ENCODE results near the gene ABHD18. TPM values are rescaled to one million over a fixed set of nuclear protein-coding genes. Genes with fewer than 3 reads are reported as not detected.

The ABHD18 gene
- total RNA-seq, 1 donor from 2014 or later, result 12.4 TPM

DNA sequence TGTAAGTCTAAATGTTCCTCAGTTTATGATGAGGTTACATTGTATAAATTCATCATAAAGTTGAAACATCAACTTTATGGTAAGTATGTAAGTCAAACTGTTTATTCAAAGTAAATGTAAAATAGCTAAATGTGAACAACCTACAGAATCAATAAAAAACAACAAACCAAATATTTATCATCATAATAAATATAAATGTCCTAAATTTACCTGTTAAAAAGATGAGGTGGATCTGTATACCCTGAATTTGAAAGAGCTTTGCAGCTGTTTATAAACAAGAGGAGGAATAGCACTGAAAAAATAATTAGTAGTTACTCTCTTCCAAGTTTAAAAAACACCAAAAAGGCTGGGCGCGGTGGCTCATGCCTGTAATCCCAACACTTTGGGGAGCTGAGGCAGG is 13.7 kb downstream of the ABHD18 start:
- no peak for DNase-seq (ENCODE audit: low spot score)
- TF ChIP-seq, protein P1, sequence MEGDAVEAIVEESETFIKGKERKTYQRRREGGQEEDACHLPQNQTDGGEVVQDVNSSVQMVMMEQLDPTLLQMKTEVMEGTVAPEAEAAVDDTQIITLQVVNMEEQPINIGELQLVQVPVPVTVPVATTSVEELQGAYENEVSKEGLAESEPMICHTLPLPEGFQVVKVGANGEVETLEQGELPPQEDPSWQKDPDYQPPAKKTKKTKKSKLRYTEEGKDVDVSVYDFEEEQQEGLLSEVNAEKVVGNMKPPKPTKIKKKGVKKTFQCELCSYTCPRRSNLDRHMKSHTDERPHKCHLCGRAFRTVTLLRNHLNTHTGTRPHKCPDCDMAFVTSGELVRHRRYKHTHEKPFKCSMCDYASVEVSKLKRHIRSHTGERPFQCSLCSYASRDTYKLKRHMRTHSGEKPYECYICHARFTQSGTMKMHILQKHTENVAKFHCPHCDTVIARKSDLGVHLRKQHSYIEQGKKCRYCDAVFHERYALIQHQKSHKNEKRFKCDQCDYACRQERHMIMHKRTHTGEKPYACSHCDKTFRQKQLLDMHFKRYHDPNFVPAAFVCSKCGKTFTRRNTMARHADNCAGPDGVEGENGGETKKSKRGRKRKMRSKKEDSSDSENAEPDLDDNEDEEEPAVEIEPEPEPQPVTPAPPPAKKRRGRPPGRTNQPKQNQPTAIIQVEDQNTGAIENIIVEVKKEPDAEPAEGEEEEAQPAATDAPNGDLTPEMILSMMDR (IDR thresholded peaks at IDR 0.05; ENCODE audit: unreplicated experiment), result no peak
- no peak overlapping the region for H3K4me3 Mint-ChIP-seq (ENCODE audit: unreplicated experiment)
- H3K9me3 Mint-ChIP-seq (ENCODE audit: unreplicated experiment), result no peaks in the 10 kb centered on the region
- H3K36me3 Mint-ChIP-seq (ENCODE audit: low read depth, unreplicated experiment), result peaks cover 6% of the 10 kb centered on the region
- H3K27me3 Mint-ChIP-seq (ENCODE audit: unreplicated experiment), result no peaks in the 10 kb centered on the region
- no peaks in the 10 kb centered on the region for H3K4me1 Mint-ChIP-seq (ENCODE audit: unreplicated experiment)
- H3K27ac Mint-ChIP-seq (ENCODE audit: unreplicated experiment), result no peak overlapping the region

DNA sequence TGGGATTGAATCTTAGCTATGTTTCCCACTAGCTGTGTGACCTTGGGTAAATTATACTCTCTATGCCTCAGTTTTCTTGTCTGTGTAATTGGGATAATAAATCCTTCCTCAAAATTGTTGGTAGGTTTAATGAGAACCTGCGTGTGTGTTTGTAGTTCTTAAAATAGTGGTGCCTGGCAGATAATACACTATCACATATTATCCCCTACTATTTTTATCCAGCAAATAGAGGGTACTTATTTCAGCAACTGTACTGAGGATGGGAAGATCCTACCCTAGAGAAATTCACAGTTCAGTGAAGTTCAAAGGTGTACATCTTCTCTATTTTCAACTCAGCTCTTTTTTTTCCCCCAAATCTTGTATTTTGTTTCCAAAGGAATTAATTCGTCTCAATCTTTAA is 17.2 kb downstream of the ABHD18 start:
- Mint-ChIP-seq H3K9me3 (ENCODE audit: unreplicated experiment) (no peaks in the 10 kb centered on the region), H3K4me1 (ENCODE audit: unreplicated experiment) (no peaks in the 10 kb centered on the region), H3K36me3 (ENCODE audit: low read depth, unreplicated experiment) (peaks cover 6% of the 10 kb centered on the region), H3K27ac (ENCODE audit: unreplicated experiment) (no peak overlapping the region), H3K27me3 (ENCODE audit: unreplicated experiment) (no peaks in the 10 kb centered on the region), H3K4me3 (ENCODE audit: unreplicated experiment) (no peak overlapping the region)
- DNase-seq (ENCODE audit: low spot score), result no peak
- TF ChIP-seq, protein P1 (IDR thresholded peaks at IDR 0.05; ENCODE audit: unreplicated experiment), result no peak

DNA sequence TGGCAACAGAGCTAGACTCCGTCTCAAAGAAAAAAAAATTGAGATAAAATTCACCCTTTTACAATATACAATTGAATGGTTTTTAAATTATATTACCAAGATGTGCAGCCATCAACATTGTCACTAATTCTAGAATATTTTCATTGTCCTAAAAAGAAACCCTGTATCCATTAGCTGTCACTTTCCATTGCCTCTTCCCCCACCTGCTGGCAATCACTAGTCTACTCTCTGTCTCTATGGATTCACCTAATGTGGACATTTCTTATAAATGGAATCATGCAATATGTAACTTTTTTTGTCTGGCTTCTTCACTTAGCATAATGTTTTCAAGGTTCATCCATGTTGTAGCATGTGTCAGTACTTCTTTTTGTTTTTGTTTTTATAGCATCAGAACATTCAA is 20.8 kb downstream of the ABHD18 start:
- Mint-ChIP-seq H3K4me1 (ENCODE audit: unreplicated experiment) (no peaks in the 10 kb centered on the region), H3K36me3 (ENCODE audit: low read depth, unreplicated experiment) (peaks cover 4% of the 10 kb centered on the region), H3K4me3 (ENCODE audit: unreplicated experiment) (no peak overlapping the region), H3K27me3 (ENCODE audit: unreplicated experiment) (no peaks in the 10 kb centered on the region), H3K27ac (ENCODE audit: unreplicated experiment) (no peak overlapping the region), H3K9me3 (ENCODE audit: unreplicated experiment) (no peaks in the 10 kb centered on the region)
- TF ChIP-seq, protein P1 (IDR thresholded peaks at IDR 0.05; ENCODE audit: unreplicated experiment), result no peak
- no peak for DNase-seq (ENCODE audit: low spot score)

DNA sequence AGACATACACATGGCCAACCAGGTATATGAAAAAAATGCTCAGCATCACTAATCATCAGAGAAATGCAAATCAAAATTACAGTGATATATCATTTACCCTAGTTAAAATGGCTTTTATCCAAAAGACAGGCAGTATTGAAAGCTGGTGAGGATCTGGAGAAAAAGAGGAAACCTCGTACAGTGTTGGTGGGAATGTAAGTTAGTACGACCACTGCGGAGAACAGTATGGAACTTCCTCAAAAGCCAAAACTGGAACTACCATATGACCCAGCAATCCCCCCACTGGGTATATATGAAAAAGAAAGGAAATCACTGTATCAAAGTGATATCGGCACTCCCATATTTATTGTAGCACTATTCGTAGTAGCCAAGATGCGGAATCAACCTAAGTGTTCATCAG is 23.4 kb downstream of the ABHD18 start:
- TF ChIP-seq, protein P1 (IDR thresholded peaks at IDR 0.05; ENCODE audit: unreplicated experiment), result no peak

DNA sequence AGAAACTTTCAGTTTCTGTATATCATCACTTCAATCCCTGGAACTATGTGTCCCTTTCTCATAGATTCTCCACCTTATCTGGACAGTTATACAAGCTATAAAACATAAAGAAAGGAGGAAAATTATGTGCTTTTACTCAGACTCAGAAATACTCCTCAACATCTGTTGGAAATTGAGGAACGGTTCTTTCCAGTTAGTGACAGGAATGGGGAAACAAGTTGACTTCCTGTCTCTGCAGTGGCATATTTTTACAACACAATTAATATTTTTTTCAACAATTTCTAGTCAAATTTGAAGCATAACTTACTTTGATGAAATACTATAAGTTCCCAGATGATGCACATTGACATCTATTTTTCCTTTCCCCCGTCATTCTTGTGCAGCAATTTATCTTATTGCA is 27.9 kb downstream of the ABHD18 start:
- Mint-ChIP-seq H3K4me3 (ENCODE audit: unreplicated experiment) (no peak overlapping the region), H3K27me3 (ENCODE audit: unreplicated experiment) (no peaks in the 10 kb centered on the region), H3K36me3 (ENCODE audit: low read depth, unreplicated experiment) (peaks cover 27% of the 10 kb centered on the region), H3K4me1 (ENCODE audit: unreplicated experiment) (peaks cover 5% of the 10 kb centered on the region), H3K9me3 (ENCODE audit: unreplicated experiment) (no peaks in the 10 kb centered on the region), H3K27ac (ENCODE audit: unreplicated experiment) (peak overlapping the region; percentile 21)
- TF ChIP-seq, protein P1 (IDR thresholded peaks at IDR 0.05; ENCODE audit: unreplicated experiment), result no peak
- no peak for DNase-seq (ENCODE audit: low spot score)

More for the DNA sequence above, 23.4 kb downstream of the ABHD18 start:
- Mint-ChIP-seq H3K27ac (ENCODE audit: unreplicated experiment) (no peak overlapping the region), H3K36me3 (ENCODE audit: low read depth, unreplicated experiment) (peaks cover 4% of the 10 kb centered on the region), H3K27me3 (ENCODE audit: unreplicated experiment) (no peaks in the 10 kb centered on the region), H3K4me3 (ENCODE audit: unreplicated experiment) (no peak overlapping the region), H3K9me3 (ENCODE audit: unreplicated experiment) (no peaks in the 10 kb centered on the region), H3K4me1 (ENCODE audit: unreplicated experiment) (peaks cover 5% of the 10 kb centered on the region)
- no peak for DNase-seq (ENCODE audit: low spot score)
